Measurements from ENCODE around the gene LRRTM4. TPM values are rescaled to one million over a fixed set of nuclear protein-coding genes. Genes with fewer than 3 reads are reported as not detected.
"Not testable (repeated sequence)": the region's sequence is repeated elsewhere in the genome, so short reads cannot be mapped to it uniquely, and the experiment has no call there.

The LRRTM4 gene
- total and polyA plus RNA-seq, 2 experiments from 2014 or later = 4.5 to 15.4 TPM

DNA sequence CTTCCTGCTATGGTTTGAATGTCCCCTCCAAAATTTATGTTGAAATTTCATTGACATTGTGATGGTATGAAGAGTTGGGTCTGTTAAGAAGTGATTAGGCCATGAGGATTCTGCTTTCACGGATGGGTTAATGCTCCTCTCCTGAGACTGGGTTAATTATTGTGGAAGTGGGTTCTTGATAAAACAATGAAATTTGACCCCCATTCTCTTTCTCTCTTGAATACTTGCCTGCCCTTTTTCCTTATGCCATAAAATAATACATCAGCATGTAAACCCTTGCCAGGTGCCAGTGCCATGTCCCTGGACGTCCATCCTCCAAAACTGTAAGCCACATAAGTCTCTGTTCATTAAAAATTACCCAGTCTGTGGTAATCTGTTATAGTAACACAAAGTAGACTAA, 352.8 kb downstream of the LRRTM4 start:
- Mint-ChIP-seq H3K9me3 (peaks cover 34% of the 10 kb centered on the region), H3K36me3 (ENCODE audit: low read depth) (peaks cover 26% of the 10 kb centered on the region), H3K27me3 (ENCODE audit: insufficient read depth, low read depth, poor library complexity) (peaks cover 4% of the 10 kb centered on the region), H3K27ac (no peak overlapping the region), H3K4me3 (no peak overlapping the region), H3K4me1 (no peaks in the 10 kb centered on the region)
- H3K4me3 ChIP-seq = no peak overlapping the region
- no peak for DNase-seq (ENCODE audit: low spot score)
- no peaks in the 10 kb centered on the region for H3K27me3 ChIP-seq (ENCODE audit: insufficient read depth)
- H3K27ac ChIP-seq (ENCODE audit: low read depth) = no peak overlapping the region
- H3K4me1 ChIP-seq (ENCODE audit: insufficient read depth) = no peaks in the 10 kb centered on the region
- no peak overlapping the region for H3K4me2 ChIP-seq
- no peaks in the 10 kb centered on the region for H4K20me1 ChIP-seq (replicated peaks; ENCODE audit: insufficient read depth)
- ATAC-seq = no peak
- H3K79me2 ChIP-seq (replicated peaks; ENCODE audit: insufficient read depth) = no peaks in the 10 kb centered on the region
- no peaks in the 10 kb centered on the region for H3K36me3 ChIP-seq (ENCODE audit: insufficient read depth)
- H3K9me2 ChIP-seq (ENCODE audit: insufficient read depth) = no peaks in the 10 kb centered on the region
- TF ChIP-seq EZH2phosphoT487 (IDR thresholded peaks at IDR 0.05; ENCODE audit: unreplicated experiment) (no peak), ZNF114 (CRISPR knock-in tag; IDR thresholded peaks at IDR 0.05) (no peak)
- TF ChIP-seq, protein P1, sequence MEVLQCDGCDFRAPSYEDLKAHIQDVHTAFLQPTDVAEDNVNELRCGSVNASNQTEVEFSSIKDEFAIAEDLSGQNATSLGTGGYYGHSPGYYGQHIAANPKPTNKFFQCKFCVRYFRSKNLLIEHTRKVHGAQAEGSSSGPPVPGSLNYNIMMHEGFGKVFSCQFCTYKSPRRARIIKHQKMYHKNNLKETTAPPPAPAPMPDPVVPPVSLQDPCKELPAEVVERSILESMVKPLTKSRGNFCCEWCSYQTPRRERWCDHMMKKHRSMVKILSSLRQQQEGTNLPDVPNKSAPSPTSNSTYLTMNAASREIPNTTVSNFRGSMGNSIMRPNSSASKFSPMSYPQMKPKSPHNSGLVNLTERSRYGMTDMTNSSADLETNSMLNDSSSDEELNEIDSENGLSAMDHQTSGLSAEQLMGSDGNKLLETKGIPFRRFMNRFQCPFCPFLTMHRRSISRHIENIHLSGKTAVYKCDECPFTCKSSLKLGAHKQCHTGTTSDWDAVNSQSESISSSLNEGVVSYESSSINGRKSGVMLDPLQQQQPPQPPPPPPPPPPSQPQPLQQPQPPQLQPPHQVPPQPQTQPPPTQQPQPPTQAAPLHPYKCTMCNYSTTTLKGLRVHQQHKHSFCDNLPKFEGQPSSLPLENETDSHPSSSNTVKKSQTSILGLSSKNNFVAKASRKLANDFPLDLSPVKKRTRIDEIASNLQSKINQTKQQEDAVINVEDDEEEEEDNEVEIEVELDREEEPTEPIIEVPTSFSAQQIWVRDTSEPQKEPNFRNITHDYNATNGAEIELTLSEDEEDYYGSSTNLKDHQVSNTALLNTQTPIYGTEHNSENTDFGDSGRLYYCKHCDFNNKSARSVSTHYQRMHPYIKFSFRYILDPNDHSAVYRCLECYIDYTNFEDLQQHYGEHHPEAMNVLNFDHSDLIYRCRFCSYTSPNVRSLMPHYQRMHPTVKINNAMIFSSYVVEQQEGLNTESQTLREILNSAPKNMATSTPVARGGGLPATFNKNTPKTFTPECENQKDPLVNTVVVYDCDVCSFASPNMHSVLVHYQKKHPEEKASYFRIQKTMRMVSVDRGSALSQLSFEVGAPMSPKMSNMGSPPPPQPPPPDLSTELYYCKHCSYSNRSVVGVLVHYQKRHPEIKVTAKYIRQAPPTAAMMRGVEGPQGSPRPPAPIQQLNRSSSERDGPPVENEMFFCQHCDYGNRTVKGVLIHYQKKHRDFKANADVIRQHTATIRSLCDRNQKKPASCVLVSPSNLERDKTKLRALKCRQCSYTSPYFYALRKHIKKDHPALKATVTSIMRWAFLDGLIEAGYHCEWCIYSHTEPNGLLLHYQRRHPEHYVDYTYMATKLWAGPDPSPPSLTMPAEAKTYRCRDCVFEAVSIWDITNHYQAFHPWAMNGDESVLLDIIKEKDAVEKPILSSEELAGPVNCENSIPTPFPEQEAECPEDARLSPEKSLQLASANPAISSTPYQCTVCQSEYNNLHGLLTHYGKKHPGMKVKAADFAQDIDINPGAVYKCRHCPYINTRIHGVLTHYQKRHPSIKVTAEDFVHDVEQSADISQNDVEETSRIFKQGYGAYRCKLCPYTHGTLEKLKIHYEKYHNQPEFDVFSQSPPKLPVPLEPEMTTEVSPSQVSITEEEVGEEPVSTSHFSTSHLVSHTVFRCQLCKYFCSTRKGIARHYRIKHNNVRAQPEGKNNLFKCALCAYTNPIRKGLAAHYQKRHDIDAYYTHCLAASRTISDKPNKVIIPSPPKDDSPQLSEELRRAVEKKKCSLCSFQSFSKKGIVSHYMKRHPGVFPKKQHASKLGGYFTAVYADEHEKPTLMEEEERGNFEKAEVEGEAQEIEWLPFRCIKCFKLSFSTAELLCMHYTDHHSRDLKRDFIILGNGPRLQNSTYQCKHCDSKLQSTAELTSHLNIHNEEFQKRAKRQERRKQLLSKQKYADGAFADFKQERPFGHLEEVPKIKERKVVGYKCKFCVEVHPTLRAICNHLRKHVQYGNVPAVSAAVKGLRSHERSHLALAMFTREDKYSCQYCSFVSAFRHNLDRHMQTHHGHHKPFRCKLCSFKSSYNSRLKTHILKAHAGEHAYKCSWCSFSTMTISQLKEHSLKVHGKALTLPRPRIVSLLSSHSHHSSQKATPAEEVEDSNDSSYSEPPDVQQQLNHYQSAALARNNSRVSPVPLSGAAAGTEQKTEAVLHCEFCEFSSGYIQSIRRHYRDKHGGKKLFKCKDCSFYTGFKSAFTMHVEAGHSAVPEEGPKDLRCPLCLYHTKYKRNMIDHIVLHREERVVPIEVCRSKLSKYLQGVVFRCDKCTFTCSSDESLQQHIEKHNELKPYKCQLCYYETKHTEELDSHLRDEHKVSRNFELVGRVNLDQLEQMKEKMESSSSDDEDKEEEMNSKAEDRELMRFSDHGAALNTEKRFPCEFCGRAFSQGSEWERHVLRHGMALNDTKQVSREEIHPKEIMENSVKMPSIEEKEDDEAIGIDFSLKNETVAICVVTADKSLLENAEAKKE (CRISPR knock-in tag; IDR thresholded peaks at IDR 0.05) = no peak
- TF ChIP-seq, protein P2, sequence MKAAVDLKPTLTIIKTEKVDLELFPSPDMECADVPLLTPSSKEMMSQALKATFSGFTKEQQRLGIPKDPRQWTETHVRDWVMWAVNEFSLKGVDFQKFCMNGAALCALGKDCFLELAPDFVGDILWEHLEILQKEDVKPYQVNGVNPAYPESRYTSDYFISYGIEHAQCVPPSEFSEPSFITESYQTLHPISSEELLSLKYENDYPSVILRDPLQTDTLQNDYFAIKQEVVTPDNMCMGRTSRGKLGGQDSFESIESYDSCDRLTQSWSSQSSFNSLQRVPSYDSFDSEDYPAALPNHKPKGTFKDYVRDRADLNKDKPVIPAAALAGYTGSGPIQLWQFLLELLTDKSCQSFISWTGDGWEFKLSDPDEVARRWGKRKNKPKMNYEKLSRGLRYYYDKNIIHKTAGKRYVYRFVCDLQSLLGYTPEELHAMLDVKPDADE (IDR thresholded peaks at IDR 0.05) = no peak
- H2AFZ ChIP-seq = no peak overlapping the region
- H3F3A ChIP-seq (replicated peaks; ENCODE audit: low read depth) = no peaks in the 10 kb centered on the region

DNA sequence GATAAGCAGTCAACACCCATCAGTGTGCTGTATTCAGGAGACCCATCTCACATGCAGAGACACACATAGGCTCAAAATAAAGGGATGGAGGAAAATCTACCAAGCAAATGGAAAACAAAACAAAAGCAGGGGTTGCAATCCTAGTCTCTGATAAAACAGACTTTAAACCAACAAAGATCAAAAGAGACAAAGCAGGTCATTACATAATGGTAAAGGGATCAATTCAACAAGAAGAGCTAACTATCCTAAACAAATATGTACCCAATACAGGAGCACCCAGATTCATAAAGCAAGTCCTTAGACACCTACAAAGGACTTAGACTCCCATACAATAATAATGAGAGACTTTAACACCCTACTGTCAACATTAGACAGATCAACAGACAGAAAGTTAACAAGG, 358.2 kb downstream of the LRRTM4 start:
- H3K9me3 Mint-ChIP-seq = peaks cover 79% of the 10 kb centered on the region
- H3K27me3 ChIP-seq (ENCODE audit: insufficient read depth); H3K9me2 ChIP-seq (ENCODE audit: insufficient read depth); H4K20me1 ChIP-seq (replicated peaks; ENCODE audit: insufficient read depth); H3K4me3 Mint-ChIP-seq; H3K4me2 ChIP-seq; DNase-seq (ENCODE audit: low spot score); H3K4me3 ChIP-seq; H3K4me1 Mint-ChIP-seq; H3K79me2 ChIP-seq (replicated peaks; ENCODE audit: insufficient read depth); H3K27ac ChIP-seq (ENCODE audit: low read depth); H3K4me1 ChIP-seq (ENCODE audit: insufficient read depth); H2AFZ ChIP-seq; H3K36me3 ChIP-seq (ENCODE audit: insufficient read depth); H3K27ac Mint-ChIP-seq; H3F3A ChIP-seq (replicated peaks; ENCODE audit: low read depth); ATAC-seq; H3K27me3 Mint-ChIP-seq (ENCODE audit: insufficient read depth, low read depth, poor library complexity): not testable (repeated sequence)
- H3K36me3 Mint-ChIP-seq (ENCODE audit: low read depth) = peaks cover 69% of the 10 kb centered on the region
